OCI-LY1 (cell line): ENCODE measurements around the gene ANP32A.

ENCODE experiments used
- H2AFZ ChIP-seq: fragments of 200-600 bp; sonication (generic), shearing (Covaris generic); 2 replicates; pipeline ENCODE4 v1.6.0; 2014; ENCODE audit warnings: antibody characterized with exemption, mild to moderate bottlenecking, low read length
- H3F3A ChIP-seq: fragments of 200-600 bp; sonication (generic), shearing (Covaris generic); 2 replicates; pipeline ENCODE4 v1.6.0; 2014; ENCODE audit warnings: mild to moderate bottlenecking, antibody characterized with exemption, low read length, moderate library complexity; ENCODE audit not compliant: insufficient read depth
- H3K27ac ChIP-seq: fragments of 200-600 bp; sonication (generic); 2 replicates; pipeline ENCODE4 v1.5.1; 2014; ENCODE audit warnings: low read length, mixed run types, mild to moderate bottlenecking, low read depth; ENCODE audit not compliant: poor library complexity, severe bottlenecking
- H3K27me3 ChIP-seq: fragments of 200-600 bp; sonication (generic); 2 replicates; pipeline ENCODE4 v1.6.0; 2014; ENCODE audit warnings: antibody characterized with exemption, mild to moderate bottlenecking, low read length, moderate library complexity; ENCODE audit not compliant: insufficient read depth
- H3K36me3 ChIP-seq: fragments of 200-600 bp; sonication (generic); 2 replicates; pipeline ENCODE4 v1.6.1; 2014; ENCODE audit warnings: mild to moderate bottlenecking, antibody characterized with exemption, low read length, moderate library complexity, mixed read lengths; ENCODE audit not compliant: insufficient read depth
- H3K4me1 ChIP-seq: fragments of 200-600 bp; sonication (generic); 2 replicates; pipeline ENCODE4 v1.5.1; 2014; ENCODE audit warnings: mild to moderate bottlenecking, low read length, moderate library complexity; ENCODE audit not compliant: insufficient read depth, severe bottlenecking
- H3K4me2 ChIP-seq: fragments of 200-600 bp; sonication (generic), shearing (Covaris generic); 2 replicates; pipeline ENCODE4 v1.6.1; 2014; ENCODE audit warnings: low read length
- H3K4me3 ChIP-seq: fragments of 200-600 bp; sonication (generic); 2 replicates; pipeline ENCODE4 v1.5.1; 2014; ENCODE audit warnings: low read length, low read depth, mild to moderate bottlenecking, mixed read lengths; ENCODE audit not compliant: poor library complexity, severe bottlenecking
- H3K79me2 ChIP-seq: fragments of 200-600 bp; shearing (Covaris generic); 2 replicates; pipeline ENCODE4 v1.6.1; 2016; ENCODE audit warnings: mixed run types, low read length, mixed read lengths; ENCODE audit not compliant: insufficient read depth
- H3K9ac ChIP-seq: fragments of 200-600 bp; sonication (generic), shearing (Covaris generic); 2 replicates; pipeline ENCODE4 v1.6.1; 2014; ENCODE audit warnings: mild to moderate bottlenecking, low read length, mixed read lengths
- H3K9me2 ChIP-seq: fragments of 200-600 bp; sonication (generic), shearing (Covaris generic); 2 replicates; pipeline ENCODE4 v1.6.1; 2014; ENCODE audit warnings: low read depth, mild to moderate bottlenecking, low read length, mixed read lengths
- H3K9me3 ChIP-seq: fragments of 200-600 bp; shearing (Covaris generic); 2 replicates; pipeline ENCODE4 v1.6.1; 2014; ENCODE audit warnings: low read length, mixed read lengths
- H4K20me1 ChIP-seq: fragments of 200-600 bp; sonication (generic), shearing (Covaris generic); 2 replicates; pipeline ENCODE4 v1.6.0; 2016; ENCODE audit warnings: mild to moderate bottlenecking, low read length; ENCODE audit not compliant: insufficient read depth
- EZH2 ChIP-seq: fragments of 200-600 bp; sonication (generic), shearing (Covaris generic); IDR thresholded peaks from 2 replicates; pipeline ENCODE4 v1.8.0; 2017; ENCODE audit warnings: borderline replicate concordance, mixed run types, mild to moderate bottlenecking, antibody characterized with exemption, low read length, moderate library complexity, mixed read lengths
- TF ChIP-seq, protein P1 (sequence below): fragments of 200-600 bp; sonication (generic), shearing (Covaris generic); IDR thresholded peaks from 2 replicates; pipeline ENCODE4 v1.5.1; 2017; ENCODE audit warnings: mild to moderate bottlenecking, antibody characterized with exemption, low read length, moderate library complexity, mixed read lengths

Gene ANP32A

GRCh38 chr15:68808091-68808490, 12.6 kb downstream of the ANP32A start:
- Histone ChIP-seq H3K4me1 (peaks cover 61% of the 10 kb centered on the region), H3K27ac (no peak overlapping the region), H3K4me2 (no peak overlapping the region), H3K79me2 (peaks cover 100% of the 10 kb centered on the region), H3K9ac (no peak overlapping the region), H3K36me3 (peaks cover 78% of the 10 kb centered on the region; the same call in 1 of the 2 replicates), H3K9me3 (no peaks in the 10 kb centered on the region), H3K27me3 (no peaks in the 10 kb centered on the region), H2AFZ (no peak overlapping the region), H3K4me3 (no peak overlapping the region), H3F3A (no peaks in the 10 kb centered on the region), H3K9me2 (no peaks in the 10 kb centered on the region), H4K20me1 (no peaks in the 10 kb centered on the region)
- no peak for TF ChIP-seq EZH2
- TF ChIP-seq, protein P1, sequence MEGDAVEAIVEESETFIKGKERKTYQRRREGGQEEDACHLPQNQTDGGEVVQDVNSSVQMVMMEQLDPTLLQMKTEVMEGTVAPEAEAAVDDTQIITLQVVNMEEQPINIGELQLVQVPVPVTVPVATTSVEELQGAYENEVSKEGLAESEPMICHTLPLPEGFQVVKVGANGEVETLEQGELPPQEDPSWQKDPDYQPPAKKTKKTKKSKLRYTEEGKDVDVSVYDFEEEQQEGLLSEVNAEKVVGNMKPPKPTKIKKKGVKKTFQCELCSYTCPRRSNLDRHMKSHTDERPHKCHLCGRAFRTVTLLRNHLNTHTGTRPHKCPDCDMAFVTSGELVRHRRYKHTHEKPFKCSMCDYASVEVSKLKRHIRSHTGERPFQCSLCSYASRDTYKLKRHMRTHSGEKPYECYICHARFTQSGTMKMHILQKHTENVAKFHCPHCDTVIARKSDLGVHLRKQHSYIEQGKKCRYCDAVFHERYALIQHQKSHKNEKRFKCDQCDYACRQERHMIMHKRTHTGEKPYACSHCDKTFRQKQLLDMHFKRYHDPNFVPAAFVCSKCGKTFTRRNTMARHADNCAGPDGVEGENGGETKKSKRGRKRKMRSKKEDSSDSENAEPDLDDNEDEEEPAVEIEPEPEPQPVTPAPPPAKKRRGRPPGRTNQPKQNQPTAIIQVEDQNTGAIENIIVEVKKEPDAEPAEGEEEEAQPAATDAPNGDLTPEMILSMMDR, result no peak

GRCh38 chr15:68807249-68807648, 13.4 kb downstream of the ANP32A start:
- peaks cover 79% of the 10 kb centered on the region; the same call in 1 of the 2 replicates for H3K36me3 ChIP-seq
- H3K4me1 ChIP-seq, result peaks cover 58% of the 10 kb centered on the region
- H3K79me2 ChIP-seq, result peaks cover 100% of the 10 kb centered on the region
- TF ChIP-seq, protein P1, result no peak
- TF ChIP-seq EZH2, result no peak
- no peaks in the 10 kb centered on the region for H3K9me2 ChIP-seq
- no peak overlapping the region for H3K27ac ChIP-seq
- no peaks in the 10 kb centered on the region for H4K20me1 ChIP-seq
- no peaks in the 10 kb centered on the region for H3K9me3 ChIP-seq
- H3K4me2 ChIP-seq, result no peak overlapping the region
- H3K4me3 ChIP-seq, result no peak overlapping the region
- no peak overlapping the region for H2AFZ ChIP-seq
- no peak overlapping the region for H3K9ac ChIP-seq
- no peaks in the 10 kb centered on the region for H3F3A ChIP-seq
- H3K27me3 ChIP-seq, result no peaks in the 10 kb centered on the region

DNA sequence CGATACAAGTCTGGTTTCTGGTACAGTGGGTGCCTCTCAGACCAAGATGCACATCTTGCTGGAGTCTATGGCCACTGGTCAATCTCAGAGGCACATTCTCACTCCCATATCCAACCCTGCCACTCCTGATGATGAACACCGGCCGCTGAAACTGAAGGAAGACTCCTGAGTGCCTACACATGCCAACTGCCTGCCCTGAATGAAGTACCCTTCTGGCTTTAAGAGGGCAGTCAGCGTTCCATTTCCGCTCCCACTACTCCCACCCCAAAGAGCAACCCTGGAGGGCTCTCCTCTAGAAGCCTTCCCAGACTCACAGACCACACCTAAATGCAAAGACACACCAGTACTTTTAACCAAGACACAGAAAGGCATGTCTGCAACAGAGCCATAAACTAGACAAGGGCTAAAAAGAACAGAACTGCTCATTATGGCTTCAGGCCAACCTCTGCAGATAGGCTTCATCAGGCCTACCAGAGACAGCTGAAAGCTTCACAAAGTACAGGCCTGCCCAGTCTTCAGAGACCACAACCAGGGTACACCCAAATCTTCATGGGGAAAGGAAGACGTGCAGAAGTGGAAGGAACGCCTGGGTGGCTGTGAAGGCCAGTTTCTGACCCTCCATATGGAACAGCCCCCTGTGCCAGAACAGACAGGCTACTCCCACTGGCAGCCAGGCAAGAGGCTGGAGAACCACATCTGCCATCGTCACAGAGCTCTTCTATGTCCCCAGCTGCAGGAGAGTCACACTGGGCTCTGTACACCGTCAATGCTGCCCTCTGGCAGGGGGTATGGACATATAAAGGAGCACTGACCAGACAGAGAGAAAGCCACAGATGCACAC, 14.3 kb downstream of the ANP32A start:
- Histone ChIP-seq H4K20me1 (no peaks in the 10 kb centered on the region), H3K9me3 (no peaks in the 10 kb centered on the region), H3K4me2 (no peak overlapping the region), H3K4me3 (no peak overlapping the region), H3K9me2 (no peaks in the 10 kb centered on the region), H3K27me3 (no peaks in the 10 kb centered on the region), H3K36me3 (peaks cover 75% of the 10 kb centered on the region; the same call in 1 of the 2 replicates), H3K9ac (no peak overlapping the region), H3K27ac (no peak overlapping the region), H3F3A (no peaks in the 10 kb centered on the region), H3K79me2 (peaks cover 100% of the 10 kb centered on the region), H3K4me1 (peaks cover 66% of the 10 kb centered on the region), H2AFZ (no peak overlapping the region)
- TF ChIP-seq, protein P1, result no peak
- no peak for TF ChIP-seq EZH2
